ENCODE measurements around the gene TUBB2B. TPM values are rescaled to one million over a fixed set of nuclear protein-coding genes. Genes with fewer than 3 reads are reported as not detected.
"Not testable (repeated sequence)": the region's sequence is repeated elsewhere in the genome, so short reads cannot be mapped to it uniquely, and the experiment has no call there.

TUBB2B gene
- total and polyA plus RNA-seq, 9 donors: 0.67 to 3.6 (median 1.1) TPM

GRCh38 chr6:3245216-3245615, 17.8 kb upstream of the TUBB2B start:
- intact Hi-C loops (cut with DNase I): no loop called here
- 92 to 95% (median 94%) methylated on average over 5 of the region's 5 CpGs for WGBS, 3 donors

DNA sequence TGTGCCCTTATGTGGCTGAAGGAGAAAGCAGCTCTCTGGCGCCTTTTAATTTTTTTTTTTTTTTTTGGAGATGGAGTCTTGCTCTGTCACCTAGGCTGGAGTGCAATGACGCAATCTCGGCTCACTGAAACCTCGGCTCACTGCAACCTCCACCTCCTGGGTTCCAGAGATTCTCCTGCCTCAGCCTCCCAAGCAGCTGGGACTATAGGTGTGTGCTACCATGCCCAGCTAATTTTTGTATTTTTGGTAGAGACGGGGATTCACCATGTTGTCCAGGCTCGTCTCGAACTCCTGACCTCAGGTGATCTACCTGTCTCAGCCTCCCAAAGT, 17.3 kb upstream of the TUBB2B start:
- H3K36me3 ChIP-seq; DNase-seq; intact Hi-C loops (cut with DNase I); H3K4me1 ChIP-seq (ENCODE audit: insufficient read depth); H3K4me3 ChIP-seq; H3K27ac ChIP-seq; H3K27me3 ChIP-seq; H3K9me3 ChIP-seq: not testable (repeated sequence)
- 93 to 94% (median 94%) methylated on average over 7 of the region's 7 CpGs for WGBS, 3 donors

More at GRCh38 chr6:3245216-3245615, 17.8 kb upstream of the TUBB2B start:
- no peak overlapping the region for H3K4me3 ChIP-seq
- H3K27ac ChIP-seq: no peak overlapping the region
- H3K27me3 ChIP-seq: no peaks in the 10 kb centered on the region
- no peaks in the 10 kb centered on the region for H3K36me3 ChIP-seq
- no peak for DNase-seq
- TF ChIP-seq CTCF (IDR thresholded peaks at IDR 0.05) (no peak), POLR2A (IDR thresholded peaks at IDR 0.05) (no peak), EP300 (IDR thresholded peaks at IDR 0.05) (no peak)
- no peaks in the 10 kb centered on the region for H3K9me3 ChIP-seq
- H3K4me1 ChIP-seq (ENCODE audit: insufficient read depth): peaks cover 3% of the 10 kb centered on the region

GRCh38 chr6:3244003-3244831, 16.8 kb upstream of the TUBB2B start:
- Histone ChIP-seq H3K27me3 (no peaks in the 10 kb centered on the region), H3K27ac (no peak overlapping the region), H3K9me3 (no peaks in the 10 kb centered on the region), H3K4me3 (no peak overlapping the region), H3K4me1 (ENCODE audit: insufficient read depth) (peaks cover 3% of the 10 kb centered on the region), H3K36me3 (no peaks in the 10 kb centered on the region)
- 81 to 85% (median 81%) methylated on average over 8 of the region's 8 CpGs for WGBS, 3 donors
- DNase-seq: no peak
- intact Hi-C loops (cut with DNase I): no loop called here
- no peak for TF ChIP-seq CTCF (IDR thresholded peaks at IDR 0.05)
- TF ChIP-seq EP300 (IDR thresholded peaks at IDR 0.05): no peak
- no peak for TF ChIP-seq POLR2A (IDR thresholded peaks at IDR 0.05)

- DNase-seq: no peak
Observed at GRCh38 chr6:3242768-3243167, 15.3 kb upstream of the TUBB2B start.

DNA sequence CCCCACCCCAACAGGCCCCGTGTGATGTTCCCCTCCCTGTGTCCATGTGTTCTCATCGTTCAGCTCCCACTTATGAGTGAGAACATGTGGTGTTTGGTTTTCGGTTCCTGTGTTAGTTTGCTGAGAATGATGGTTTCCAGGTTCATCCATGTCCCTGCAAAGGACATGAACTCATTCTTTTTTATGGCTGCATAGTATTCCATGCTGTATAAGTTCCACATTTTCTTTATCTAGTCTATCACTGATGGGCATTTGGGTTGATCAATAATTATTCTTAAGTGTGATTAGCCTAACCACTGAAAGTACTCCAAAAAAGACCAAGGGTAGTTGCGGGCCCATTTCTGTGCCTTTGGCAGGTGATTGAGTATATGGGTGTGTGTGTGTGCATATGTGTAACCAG, 14.3 kb upstream of the TUBB2B start:
- DNase-seq; intact Hi-C loops (cut with DNase I); H3K9me3 ChIP-seq; H3K4me1 ChIP-seq (ENCODE audit: insufficient read depth); H3K27ac ChIP-seq; H3K4me3 ChIP-seq; H3K36me3 ChIP-seq; H3K27me3 ChIP-seq: not testable (repeated sequence)
- WGBS, 3 donors: 91 to 92% (median 91%) methylated on average over 4 of the region's 4 CpGs

More at GRCh38 chr6:3242768-3243167, 15.3 kb upstream of the TUBB2B start:
- no peak overlapping the region for H3K27ac ChIP-seq
- no peak overlapping the region for H3K4me3 ChIP-seq
- no peak for TF ChIP-seq POLR2A (IDR thresholded peaks at IDR 0.05)
- TF ChIP-seq CTCF (IDR thresholded peaks at IDR 0.05): no peak
- TF ChIP-seq EP300 (IDR thresholded peaks at IDR 0.05): no peak
- H3K36me3 ChIP-seq: no peaks in the 10 kb centered on the region
- H3K4me1 ChIP-seq (ENCODE audit: insufficient read depth): no peaks in the 10 kb centered on the region
- no peaks in the 10 kb centered on the region for H3K27me3 ChIP-seq
- intact Hi-C loops (cut with DNase I): no loop called here
- 84 to 88% (median 84%) methylated on average over 4 of the region's 4 CpGs for WGBS, 3 donors
- H3K9me3 ChIP-seq: no peaks in the 10 kb centered on the region
